K562 (cell line): ENCODE measurements around the gene ATXN7L1. TPM values are rescaled to one million over a fixed set of nuclear protein-coding genes. Genes with fewer than 3 reads are reported as not detected.

Experiments used
- ASH1L ChIP-seq: fragments of 450-650 bp; IDR thresholded peaks from 2 replicates; pipeline ENCODE4 v1.6.1; 2018; ENCODE audit warnings: borderline replicate concordance, mild to moderate bottlenecking, low read depth; ENCODE audit not compliant: partially characterized antibody
- CCAR2 ChIP-seq: fragments of 200-400 bp; formaldehyde crosslinking; IDR thresholded peaks from 2 replicates; pipeline ENCODE4 v1.6.1; 2017; ENCODE audit warnings: mild to moderate bottlenecking, low read depth, low read length
- CREBBP ChIP-seq: IDR thresholded peaks from one replicate; pipeline ENCODE4 v1.6.1; 2012; ENCODE audit warnings: low read depth, mild to moderate bottlenecking, control low read depth, inconsistent platforms, low read length
- ETS2 ChIP-seq: IDR thresholded peaks from 2 replicates; pipeline ENCODE4 v1.6.1; 2016; ENCODE audit warnings: borderline replicate concordance, missing genetic modification characterization, mild to moderate bottlenecking, moderate library complexity, missing compliant biosample characterization; ENCODE audit not compliant: poor library complexity, severe bottlenecking
- FOXK1 ChIP-seq: sonication (generic); formaldehyde crosslinking; IDR thresholded peaks from 2 replicates; pipeline ENCODE4 v1.8.0; 2022; ENCODE audit warnings: missing genetic modification reagents, mild to moderate bottlenecking, borderline replicate concordance
- KLF6 ChIP-seq: fragments of 250-450 bp; sonication (Bioruptor Pico); IDR thresholded peaks from 2 replicates; pipeline ENCODE4 v1.4.0; 2020; ENCODE audit warnings: mild to moderate bottlenecking, moderate library complexity, borderline replicate concordance
- MTA3 ChIP-seq: fragments of 450-650 bp; formaldehyde crosslinking; IDR thresholded peaks from 2 replicates; pipeline ENCODE4 v1.6.1; 2017; ENCODE audit warnings: mild to moderate bottlenecking, borderline replicate concordance
- NFATC3 ChIP-seq: fragments of 450-650 bp; IDR thresholded peaks from 2 replicates; pipeline ENCODE4 v1.6.1; 2017; ENCODE audit warnings: mild to moderate bottlenecking
- POLR2G ChIP-seq: fragments of 200-400 bp; formaldehyde crosslinking; IDR thresholded peaks from 2 replicates; pipeline ENCODE4 v1.6.1; 2017; ENCODE audit warnings: low read depth, mild to moderate bottlenecking, antibody characterized with exemption, low read length, moderate library complexity
- PYGO2 ChIP-seq: fragments of 450-650 bp; IDR thresholded peaks from 2 replicates; pipeline ENCODE4 v1.6.1; 2016; ENCODE audit warnings: mild to moderate bottlenecking, missing genetic modification characterization, moderate library complexity, missing compliant biosample characterization
- RAD51 ChIP-seq: fragments of 450-650 bp; IDR thresholded peaks from 2 replicates; pipeline ENCODE4 v1.7.1; 2016; ENCODE audit warnings: low read depth, mild to moderate bottlenecking, borderline replicate concordance
- ZBTB17 ChIP-seq: fragments of 450-650 bp; formaldehyde crosslinking; IDR thresholded peaks from 2 replicates; pipeline ENCODE4 v1.4.0; 2020; ENCODE audit warnings: mild to moderate bottlenecking
- ZNF146 ChIP-seq: IDR thresholded peaks from one replicate; pipeline ENCODE4 v1.6.1; 2018; ENCODE audit warnings: missing compliant biosample characterization; ENCODE audit not compliant: unreplicated experiment
- ZNF239 ChIP-seq: fragments of 250-450 bp; sonication (Bioruptor Pico); IDR thresholded peaks from 2 replicates; pipeline ENCODE4 v1.4.0; 2020; ENCODE audit warnings: mild to moderate bottlenecking
- ZNF316 ChIP-seq: fragments of 450-650 bp; IDR thresholded peaks from 2 replicates; pipeline ENCODE4 v1.6.1; 2016
- ZNF707 ChIP-seq: fragments of 250-450 bp; sonication (Bioruptor Pico); conservative IDR thresholded peaks from 2 replicates; pipeline ENCODE4 v1.8.0; 2022; ENCODE audit warnings: inconsistent platforms, mild to moderate bottlenecking, moderate library complexity
- polyA plus RNA-seq, 8 experiments: library from polyadenylated mRNA; depleted of rRNA in 4 of 8; stranded (reverse) in 5 of 8; unstranded in 3 of 8; fragments of >200 nt; fragmentation: Nextera tagmentation in 2 of 8; fragmentation: Illumina TruSeq in 1 of 8; extraction: Ambion mirVana in 2 of 8; extraction: Trizol in 1 of 8; gene quantifications; 2 replicates each; pipeline versions ENCODE4 v1.2.1 to v1.2.3, GENCODE V29; 2011 to 2014; ENCODE audit warnings: inconsistent platforms in 1 of 8, missing spikeins in 1 of 8
- total RNA-seq, 7 experiments: library from RNA; depleted of rRNA in 6 of 7; stranded (reverse); fragments of >200 nt in 6 of 7; fragmentation: Illumina TruSeq in 2 of 7; extraction: Trizol in 2 of 7; gene quantifications; 2 replicates each; pipeline versions ENCODE4 v1.2.1 to v1.2.3, GENCODE V29; 2011 to 2021; ENCODE audit warnings: low replicate concordance in 1 of 7
- TF ChIP-seq, protein P1 (sequence below): sonication (generic); formaldehyde crosslinking; IDR thresholded peaks from 2 replicates; pipeline ENCODE4 v1.8.0; 2022; ENCODE audit warnings: missing genetic modification reagents, mild to moderate bottlenecking, moderate library complexity, borderline replicate concordance
- TF ChIP-seq, protein P2 (sequence below), 2 experiments: IDR thresholded peaks; 2 replicates each; pipeline ENCODE4 v1.6.1; 2011; ENCODE audit warnings: borderline replicate concordance in 1 of 2, control low read depth in 1 of 2, low read depth in 1 of 2, low read length in 1 of 2, mild to moderate bottlenecking in 1 of 2, mixed read lengths in 1 of 2, moderate library complexity in 1 of 2; ENCODE audit not compliant: insufficient read depth in 1 of 2, insufficient read length in 1 of 2, poor library complexity in 1 of 2, severe bottlenecking in 1 of 2; ENCODE audit errors: extremely low read depth in 1 of 2
- TF ChIP-seq, protein P3 (sequence below), 3 experiments: IDR thresholded peaks in 2 of 3; conservative IDR thresholded peaks in 1 of 3; 2 replicates each; pipeline ENCODE4 v1.5.1; 2011 to 2012; ENCODE audit warnings: low read length in 3 of 3, mild to moderate bottlenecking in 3 of 3, control low read depth in 2 of 3, improper control_type of control experiment in 1 of 3, inconsistent platforms in 1 of 3, low read depth in 1 of 3, mixed read lengths in 1 of 3, moderate library complexity in 1 of 3; ENCODE audit not compliant: insufficient read depth in 2 of 3

ATXN7L1 gene
- total and polyA plus RNA-seq, 9 of the 15 experiments (the other 6 are each of a cell fraction or from before 2014, with no cell fraction given) = 6.6 to 13.7 (median 10.7) TPM

DNA sequence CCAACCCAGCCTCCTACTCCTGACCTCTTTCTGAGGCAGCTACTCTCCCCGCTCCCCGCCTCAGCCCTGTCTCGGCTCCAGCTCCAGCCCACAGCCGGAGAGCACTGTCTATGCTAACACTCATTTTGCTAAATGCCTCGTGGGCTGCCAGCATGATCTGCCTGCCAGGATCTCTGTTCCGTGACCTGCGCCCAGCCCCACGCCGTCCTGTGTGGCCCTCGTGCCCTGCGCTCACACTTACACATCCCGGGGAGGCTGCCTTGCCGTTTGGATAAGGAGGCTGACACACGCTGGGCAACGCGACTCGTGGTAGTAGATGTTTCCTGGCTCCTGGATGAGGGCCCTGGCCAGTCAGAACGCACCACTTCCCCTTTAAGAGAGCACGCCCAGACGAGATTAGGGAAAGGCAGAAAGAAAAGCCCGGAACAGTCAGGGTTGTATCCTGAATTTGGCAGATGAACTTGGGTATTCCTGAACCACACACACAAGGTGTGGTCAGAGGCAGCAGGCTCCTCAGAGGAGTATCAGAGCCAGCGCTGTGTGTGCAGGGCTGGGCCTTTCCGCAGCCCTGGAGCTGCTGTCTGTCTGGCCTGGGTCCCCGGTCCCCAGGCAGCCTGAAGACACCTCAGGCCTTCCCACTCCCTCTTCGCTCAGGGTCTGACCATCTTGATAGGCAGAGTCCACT lies 197.4 kb downstream of the ATXN7L1 start (continued):
- TF ChIP-seq, protein P1, sequence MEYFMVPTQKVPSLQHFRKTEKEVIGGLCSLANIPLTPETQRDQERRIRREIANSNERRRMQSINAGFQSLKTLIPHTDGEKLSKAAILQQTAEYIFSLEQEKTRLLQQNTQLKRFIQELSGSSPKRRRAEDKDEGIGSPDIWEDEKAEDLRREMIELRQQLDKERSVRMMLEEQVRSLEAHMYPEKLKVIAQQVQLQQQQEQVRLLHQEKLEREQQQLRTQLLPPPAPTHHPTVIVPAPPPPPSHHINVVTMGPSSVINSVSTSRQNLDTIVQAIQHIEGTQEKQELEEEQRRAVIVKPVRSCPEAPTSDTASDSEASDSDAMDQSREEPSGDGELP = peak; percentile 72; the same call in 1 of the 2 replicates
- TF ChIP-seq PYGO2 (tag) (no peak), ZNF146 (CRISPR knock-in tag) (no peak), ZNF239 (CRISPR knock-in tag) (no peak), ZBTB17 (peak; percentile 41), FOXK1 (CRISPR knock-in tag) (peak; percentile 88; the same call in 1 of the 2 replicates), POLR2G (peak; percentile 50), ZNF316 (no peak), ZNF707 (CRISPR knock-in tag) (no peak), RAD51 (no peak), ETS2 (no peak), NFATC3 (no peak), ASH1L (no peak), KLF6 (no peak), CREBBP (no peak), MTA3 (peak; percentile 49; the same call in 1 of the 2 replicates), CCAR2 (no peak)
- TF ChIP-seq, protein P2, sequence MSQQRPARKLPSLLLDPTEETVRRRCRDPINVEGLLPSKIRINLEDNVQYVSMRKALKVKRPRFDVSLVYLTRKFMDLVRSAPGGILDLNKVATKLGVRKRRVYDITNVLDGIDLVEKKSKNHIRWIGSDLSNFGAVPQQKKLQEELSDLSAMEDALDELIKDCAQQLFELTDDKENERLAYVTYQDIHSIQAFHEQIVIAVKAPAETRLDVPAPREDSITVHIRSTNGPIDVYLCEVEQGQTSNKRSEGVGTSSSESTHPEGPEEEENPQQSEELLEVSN (IDR thresholded peaks at IDR 0.05; ENCODE audit: borderline replicate concordance in 1 of 2, extremely low read depth in 1 of 2, insufficient read depth in 1 of 2, insufficient read length in 1 of 2, low read depth in 1 of 2, low read length in 1 of 2, poor library complexity in 1 of 2, severe bottlenecking in 1 of 2) = peak; percentile 8 to 38
- TF ChIP-seq, protein P3, sequence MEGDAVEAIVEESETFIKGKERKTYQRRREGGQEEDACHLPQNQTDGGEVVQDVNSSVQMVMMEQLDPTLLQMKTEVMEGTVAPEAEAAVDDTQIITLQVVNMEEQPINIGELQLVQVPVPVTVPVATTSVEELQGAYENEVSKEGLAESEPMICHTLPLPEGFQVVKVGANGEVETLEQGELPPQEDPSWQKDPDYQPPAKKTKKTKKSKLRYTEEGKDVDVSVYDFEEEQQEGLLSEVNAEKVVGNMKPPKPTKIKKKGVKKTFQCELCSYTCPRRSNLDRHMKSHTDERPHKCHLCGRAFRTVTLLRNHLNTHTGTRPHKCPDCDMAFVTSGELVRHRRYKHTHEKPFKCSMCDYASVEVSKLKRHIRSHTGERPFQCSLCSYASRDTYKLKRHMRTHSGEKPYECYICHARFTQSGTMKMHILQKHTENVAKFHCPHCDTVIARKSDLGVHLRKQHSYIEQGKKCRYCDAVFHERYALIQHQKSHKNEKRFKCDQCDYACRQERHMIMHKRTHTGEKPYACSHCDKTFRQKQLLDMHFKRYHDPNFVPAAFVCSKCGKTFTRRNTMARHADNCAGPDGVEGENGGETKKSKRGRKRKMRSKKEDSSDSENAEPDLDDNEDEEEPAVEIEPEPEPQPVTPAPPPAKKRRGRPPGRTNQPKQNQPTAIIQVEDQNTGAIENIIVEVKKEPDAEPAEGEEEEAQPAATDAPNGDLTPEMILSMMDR (IDR thresholded peaks at IDR 0.05 in 2 of 3, conservative IDR thresholded peaks at IDR 0.05 in 1 of 3; ENCODE audit: insufficient read depth in 2 of 3, low read depth in 1 of 3, low read length in 3 of 3) = no peak
